NCI-H2196 (cell line): ENCODE results near the gene DISC1.

Experiments
- DNase-seq: peaks from one replicate; lab custom pipeline; 2025; ENCODE audit not compliant: unreplicated experiment; lab: John Stamatoyannopoulos, UW

DISC1 gene

GRCh38 chr1:231844986-231845502 lies 218.5 kb downstream of the DISC1 start:
- DNase-seq = no peak

DNA sequence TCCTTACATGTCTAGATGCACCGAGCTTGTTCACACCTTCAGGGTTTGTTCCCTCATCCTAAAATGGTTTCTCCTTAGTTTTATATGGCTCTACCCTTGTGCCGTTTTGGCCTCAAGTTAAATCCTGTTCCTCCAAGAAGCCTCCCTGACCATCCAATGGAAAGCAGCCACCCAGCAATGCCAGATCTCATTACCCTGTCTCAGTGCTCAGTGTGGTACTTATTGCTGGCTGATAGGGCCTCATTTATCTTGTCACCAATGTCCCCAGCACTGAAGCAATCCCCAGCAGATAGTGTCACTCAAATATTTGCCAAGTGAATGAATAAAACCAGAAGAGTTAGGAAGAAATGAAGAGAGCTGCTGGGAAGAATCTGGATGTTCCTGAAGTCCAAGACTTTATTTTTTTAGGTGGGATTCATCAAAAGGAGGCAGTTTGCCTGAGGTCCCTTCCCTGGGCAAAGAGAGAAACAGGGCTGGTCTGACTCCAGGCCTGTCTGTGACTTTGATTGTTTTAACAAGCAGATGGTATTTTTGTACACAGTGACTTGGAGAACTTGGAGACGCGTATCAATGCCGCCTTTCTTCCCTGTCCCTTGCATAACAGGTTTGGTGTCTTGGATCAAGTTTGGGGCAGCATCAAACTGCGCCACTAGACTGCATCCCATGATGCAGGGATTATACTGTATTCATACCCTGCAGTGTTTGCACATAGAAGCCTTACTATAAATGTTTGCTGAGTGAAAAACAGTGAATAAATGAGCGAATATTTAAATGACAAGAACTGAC lies 221.2 kb downstream of the DISC1 start:
- DNase-seq = no peak

GRCh38 chr1:231849981-231850380 lies 223.4 kb downstream of the DISC1 start:
- no peak for DNase-seq

GRCh38 chr1:231850786-231851185 lies 224.2 kb downstream of the DISC1 start:
- no peak for DNase-seq

- DNase-seq = no peak
These were observed 227.1 kb downstream of the DISC1 start for GRCh38 chr1:231853588-231854207.

GRCh38 chr1:231855361-231855760 lies 228.8 kb downstream of the DISC1 start:
- no peak for DNase-seq

- DNase-seq = no peak
These were observed 229.3 kb downstream of the DISC1 start for GRCh38 chr1:231855926-231856325.

- DNase-seq = no peak
These were observed 229.8 kb downstream of the DISC1 start for GRCh38 chr1:231856426-231856825.

DNA sequence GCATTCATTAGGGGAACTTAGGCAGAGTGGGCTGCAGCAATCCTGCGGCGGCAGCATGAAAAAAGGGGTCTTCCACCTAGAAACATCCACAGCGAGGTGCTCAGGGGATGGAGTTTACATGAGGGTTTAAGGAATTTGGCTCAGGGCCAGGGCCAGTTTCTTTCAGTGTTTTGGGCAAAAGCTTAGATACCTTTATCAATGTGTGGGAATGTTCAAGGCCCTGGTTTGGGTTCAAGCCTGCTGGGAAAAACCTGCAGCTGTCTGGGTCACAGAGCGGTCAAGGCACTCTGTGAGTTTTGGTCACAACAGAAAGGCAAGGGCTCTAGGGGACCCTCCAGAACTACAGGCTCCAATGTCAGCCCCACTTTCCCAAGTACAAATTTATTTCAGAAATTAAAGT lies 230.3 kb downstream of the DISC1 start:
- no peak for DNase-seq

GRCh38 chr1:231857609-231858135 lies 231.1 kb downstream of the DISC1 start:
- no peak for DNase-seq

DNA sequence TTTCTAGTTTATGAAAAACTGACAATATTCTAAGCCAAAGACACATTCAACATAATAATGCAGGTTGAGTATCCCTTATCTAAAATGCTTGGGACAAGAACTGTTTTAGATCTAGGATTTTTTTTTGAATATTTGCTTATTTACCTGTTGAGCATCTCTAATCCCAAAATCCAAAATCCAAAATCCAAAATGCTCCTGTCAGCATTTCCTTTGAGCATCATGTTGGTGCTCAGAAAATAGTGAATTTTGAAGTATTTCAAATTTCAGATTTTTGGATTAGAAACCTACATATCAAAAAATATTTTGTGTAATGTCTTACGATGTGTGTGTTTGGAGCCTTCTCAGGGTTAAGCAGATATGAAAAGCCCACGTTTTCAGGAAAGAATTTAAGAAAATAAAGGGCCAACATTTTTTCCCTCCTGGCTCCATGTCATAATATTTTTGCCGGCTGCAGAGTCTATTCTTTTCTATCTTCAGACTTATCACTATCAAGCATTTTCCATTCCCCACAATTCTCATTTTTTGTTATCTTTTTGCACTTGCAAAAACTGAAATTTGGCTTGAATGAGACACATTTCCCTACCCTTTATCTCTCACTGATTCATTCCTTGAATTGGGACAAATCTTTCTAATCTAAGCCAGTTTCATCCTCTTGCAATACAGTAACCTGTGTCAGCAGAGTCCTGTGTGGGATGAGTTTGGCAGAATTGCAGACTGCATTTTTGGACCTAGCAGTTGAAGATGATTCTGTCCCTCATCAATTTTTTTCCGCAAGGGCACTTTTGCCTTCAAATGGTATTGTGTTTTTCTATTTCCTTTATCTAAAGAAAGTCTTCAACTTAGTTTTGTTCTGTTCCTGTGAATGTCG lies 233.9 kb downstream of the DISC1 start:
- no peak for DNase-seq

- DNase-seq = no peak
These were observed 235.2 kb downstream of the DISC1 start for GRCh38 chr1:231861541-231862481.

GRCh38 chr1:231862611-231863010 lies 236.0 kb downstream of the DISC1 start:
- no peak for DNase-seq

DNA sequence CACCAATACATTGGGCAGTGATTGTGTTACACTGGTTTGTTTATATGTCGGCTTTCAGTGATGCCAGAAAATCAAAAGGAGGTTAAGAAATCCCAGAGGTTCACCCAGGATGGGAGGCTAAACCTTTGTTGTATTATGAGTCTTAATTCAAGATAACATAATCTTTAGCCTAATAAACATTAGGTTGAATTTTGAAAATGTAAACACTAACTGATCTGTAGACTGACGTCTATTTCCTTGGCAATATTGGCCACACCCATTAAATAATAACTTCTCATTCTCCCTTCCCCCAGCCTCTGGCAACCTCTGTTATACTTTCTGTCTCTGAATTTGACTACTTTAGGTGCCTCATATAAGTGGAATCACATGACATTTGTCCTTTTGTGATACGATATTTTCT lies 238.7 kb downstream of the DISC1 start:
- no peak for DNase-seq

- peak; percentile 75 for DNase-seq
These were observed 240.1 kb downstream of the DISC1 start for GRCh38 chr1:231866392-231867331.

DNA sequence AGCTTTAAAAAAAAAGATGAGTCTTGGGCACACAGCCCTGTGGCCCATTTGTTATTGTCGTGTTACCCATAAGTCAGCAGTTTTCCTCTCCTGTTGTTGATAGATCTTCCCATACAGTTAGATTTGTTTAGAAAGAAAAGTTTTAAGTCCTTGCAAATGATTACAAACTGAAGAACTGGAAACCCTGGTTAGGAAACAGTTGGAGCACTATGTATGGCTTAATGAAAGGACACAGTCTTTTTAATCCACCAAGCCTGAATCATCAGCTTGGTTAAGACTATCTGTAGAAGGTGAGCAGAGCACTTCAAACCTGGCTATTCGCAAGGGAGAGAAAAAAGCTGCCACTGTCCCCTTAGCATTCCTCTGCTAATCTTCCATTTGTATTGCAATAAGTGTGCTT lies 241.0 kb downstream of the DISC1 start:
- no peak for DNase-seq

GRCh38 chr1:231869364-231869763 lies 242.8 kb downstream of the DISC1 start:
- DNase-seq = no peak

- no peak for DNase-seq
These were observed 244.9 kb downstream of the DISC1 start for GRCh38 chr1:231871471-231871870.

DNA sequence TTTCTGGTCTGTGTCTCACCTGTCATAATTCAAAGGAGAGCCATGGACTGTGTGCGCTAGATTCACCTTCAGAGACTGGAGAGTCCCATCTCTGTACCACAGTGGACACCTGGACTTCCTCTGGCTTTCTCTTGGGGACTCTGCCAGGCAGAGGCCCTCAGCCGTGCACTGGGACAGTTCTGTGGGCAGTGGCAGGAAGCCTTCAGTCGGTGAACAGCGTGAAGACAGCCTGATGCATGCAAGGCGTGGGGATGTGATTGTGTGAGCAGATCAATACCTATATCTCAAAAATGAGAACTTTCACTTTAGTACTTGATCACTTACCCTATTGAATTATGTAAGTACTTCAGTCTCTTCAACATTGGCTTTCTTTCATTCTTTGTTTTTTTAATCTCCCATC lies 245.3 kb downstream of the DISC1 start:
- DNase-seq = no peak
